GM18499 (cell line): ENCODE results near the gene HEXA.
"Not testable (repeated sequence)": the region's sequence is repeated elsewhere in the genome, so short reads cannot be mapped to it uniquely, and the experiment has no call there.

Source experiments
- ATAC-seq: cut with Tn5 transposase; IDR thresholded peaks from one replicate; pipeline ENCODE4 v1.9.1; 2021; ENCODE audit warnings: moderate number of reproducible peaks; ENCODE audit not compliant: insufficient read depth, unreplicated experiment

HEXA gene

DNA sequence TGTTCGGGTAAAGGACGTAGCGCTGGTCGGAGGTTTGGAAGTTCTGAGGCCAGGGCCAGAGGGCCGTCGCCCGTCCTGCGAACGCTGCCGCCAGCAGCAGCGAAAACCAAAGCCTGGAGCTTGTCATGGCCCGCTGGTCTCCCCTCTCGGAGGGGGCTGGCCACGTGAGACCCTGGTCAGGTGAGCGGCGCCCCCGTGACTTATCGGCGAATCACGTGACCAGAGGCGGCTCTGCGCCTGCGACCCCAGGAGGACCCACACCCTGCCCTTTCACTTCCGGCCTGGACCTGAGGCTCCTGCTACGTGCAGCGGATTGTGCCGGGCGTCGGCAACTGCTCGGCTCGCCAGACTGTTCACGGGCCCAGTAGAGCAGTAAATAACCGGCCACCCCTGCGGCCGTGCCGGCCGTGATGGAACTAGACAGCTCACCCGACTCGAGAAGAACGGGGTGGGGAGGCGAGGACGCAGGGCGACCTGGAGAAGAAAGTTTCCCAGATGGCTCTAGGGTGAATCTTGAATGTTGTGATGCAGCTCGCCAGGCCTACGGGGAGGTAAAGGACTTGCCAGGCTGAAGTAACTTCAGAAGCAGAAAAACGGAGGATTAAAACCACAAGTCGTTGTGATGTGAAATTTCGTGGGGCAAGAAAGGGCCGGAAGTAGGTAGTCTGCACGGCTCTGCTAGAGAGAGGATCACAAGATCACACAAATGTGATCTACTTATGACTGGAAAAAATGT lies at the start of gene HEXA:
HEXA (minus strand) TSS at position 169 of the 736 bp plus-strand sequence; CDS start at position 127, 42 bp downstream.
- peak; percentile 51 for ATAC-seq

- no peak for ATAC-seq
These were observed 47.4 kb upstream of the HEXA start for GRCh38 chr15:72423256-72423655.

- no peak for ATAC-seq
These were observed 45.7 kb upstream of the HEXA start for GRCh38 chr15:72421484-72421883.

DNA sequence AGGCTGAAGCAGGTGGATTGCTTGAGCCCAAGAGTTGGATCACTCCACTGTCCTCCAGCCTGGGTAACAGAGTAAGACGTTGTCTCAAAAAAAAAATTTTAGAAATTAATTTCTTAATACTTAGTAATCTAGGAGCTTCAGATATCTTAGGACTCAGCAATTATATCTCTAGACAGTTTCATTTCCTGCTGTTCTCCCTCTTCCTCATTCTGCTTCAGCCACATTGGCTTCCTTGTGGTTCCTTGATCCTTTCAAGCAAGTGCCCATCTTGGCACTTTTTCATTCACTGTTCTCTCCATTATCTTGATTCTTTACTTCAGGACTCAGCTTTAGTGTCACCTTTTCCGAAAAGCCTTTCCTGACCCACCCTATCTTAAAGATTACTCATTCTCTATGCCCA lies 44.8 kb upstream of the HEXA start:
- no peak for ATAC-seq

DNA sequence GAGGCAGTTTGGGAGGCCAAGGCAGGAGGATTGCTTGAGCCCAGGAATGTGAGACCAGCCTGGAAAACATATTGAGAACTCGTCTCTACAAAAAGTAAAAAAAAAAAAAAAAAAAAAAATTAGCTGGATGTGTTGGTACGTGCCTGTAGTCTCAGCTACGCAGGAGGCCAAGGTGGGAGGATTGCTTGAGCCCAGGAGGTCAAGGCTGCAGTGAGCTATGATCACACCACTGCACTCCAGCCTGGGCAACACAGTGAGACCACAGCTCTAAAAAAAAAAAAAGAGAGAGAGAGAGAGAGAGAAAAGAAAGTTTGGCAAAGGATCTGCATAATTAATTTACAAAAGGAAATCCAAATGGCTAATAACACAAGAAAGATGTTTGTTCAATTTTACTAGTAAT lies 44.0 kb upstream of the HEXA start:
- ATAC-seq: not testable (repeated sequence)

GRCh38 chr15:72415304-72415703 lies 39.5 kb upstream of the HEXA start:
- no peak for ATAC-seq

GRCh38 chr15:72413337-72413736 lies 37.5 kb upstream of the HEXA start:
- not testable (repeated sequence) for ATAC-seq

DNA sequence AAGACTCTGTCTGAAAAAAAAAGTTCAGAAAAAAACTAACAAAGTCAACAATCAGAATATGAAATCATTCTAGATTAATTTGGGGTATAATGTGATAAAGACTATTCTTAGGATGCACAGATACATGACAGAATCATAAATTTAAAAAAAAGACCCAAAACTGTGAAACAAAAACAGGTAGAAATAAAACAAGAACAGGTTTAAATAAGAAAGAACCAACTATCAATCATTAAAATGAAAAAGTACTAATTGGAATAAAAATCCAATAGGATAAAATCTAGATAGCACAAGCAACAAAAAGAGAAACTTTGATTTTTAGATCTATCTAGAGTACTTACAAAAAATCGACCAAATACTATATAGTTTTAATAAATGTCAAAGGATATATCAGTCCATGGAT lies 35.7 kb upstream of the HEXA start:
- ATAC-seq: no peak

- no peak for ATAC-seq
These were observed 35.3 kb upstream of the HEXA start for GRCh38 chr15:72411111-72411510.

- no peak for ATAC-seq
These were observed 31.1 kb upstream of the HEXA start for GRCh38 chr15:72406936-72407335.

DNA sequence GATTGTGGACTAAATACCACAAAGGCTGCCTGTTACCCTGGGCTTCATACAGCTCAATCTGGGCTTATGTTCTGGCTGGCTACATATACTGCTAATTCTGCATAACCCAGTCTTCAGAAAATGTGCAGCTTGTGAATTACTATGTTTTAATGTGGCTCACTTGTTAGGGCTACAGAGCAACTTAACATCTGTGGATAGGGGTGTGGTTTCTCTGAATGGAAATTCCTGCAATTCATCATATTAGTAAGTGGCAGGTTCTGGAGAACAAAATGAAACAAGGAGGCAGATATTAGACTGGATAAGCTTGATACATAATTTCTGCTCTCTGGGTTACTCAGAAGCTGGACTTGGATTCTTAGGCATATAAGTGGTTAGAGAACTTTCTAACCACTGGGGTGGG lies 29.0 kb upstream of the HEXA start:
- ATAC-seq: no peak

DNA sequence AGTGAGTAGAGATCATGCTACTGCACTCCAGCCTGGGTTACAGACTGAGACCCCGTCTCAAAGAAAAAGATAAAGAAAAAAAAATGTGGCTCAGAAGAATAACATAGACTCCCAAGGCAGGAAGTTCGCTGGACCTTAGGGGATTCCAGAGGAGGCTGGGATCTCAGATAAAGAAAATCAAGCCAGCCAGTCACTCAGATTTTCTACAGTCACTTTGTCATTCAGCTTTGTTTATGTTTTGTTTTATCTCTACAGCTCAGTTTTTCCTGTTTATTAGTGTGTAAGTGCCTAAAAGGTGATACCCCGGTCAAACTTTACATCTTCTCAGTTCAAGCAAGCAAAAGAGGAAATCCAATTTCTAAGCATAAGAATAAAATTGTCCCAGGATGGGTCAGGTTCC lies 28.5 kb upstream of the HEXA start:
- no peak for ATAC-seq

- ATAC-seq: no peak
These were observed 26.9 kb upstream of the HEXA start for GRCh38 chr15:72402726-72403125.

DNA sequence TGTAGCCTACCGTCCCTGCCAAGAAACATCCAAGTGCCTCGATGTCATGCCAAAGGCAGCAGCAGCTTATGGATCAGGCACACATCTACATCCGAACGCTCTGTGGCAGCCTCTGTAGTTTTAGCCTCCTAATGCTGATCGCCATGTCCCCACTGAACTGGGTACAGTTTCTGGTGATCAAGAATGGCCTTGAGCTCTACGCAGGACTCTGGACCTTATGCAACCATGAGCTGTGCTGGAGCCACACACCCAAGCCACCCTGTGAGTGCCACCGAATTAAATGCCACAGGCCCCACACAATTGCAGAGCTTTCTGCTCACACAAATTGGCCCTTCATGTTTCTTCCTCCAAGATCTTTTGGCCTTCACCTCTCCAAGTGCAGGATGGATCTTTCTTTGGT lies 22.8 kb upstream of the HEXA start:
- ATAC-seq: no peak

- ATAC-seq: no peak
These were observed 22.2 kb upstream of the HEXA start, which contains the start of gene TMEM202 for GRCh38 chr15:72397796-72398588. Gene TMEM202 (plus strand): TSS chr15:72398305. CDS start chr15:72398327, 22 bp downstream.

DNA sequence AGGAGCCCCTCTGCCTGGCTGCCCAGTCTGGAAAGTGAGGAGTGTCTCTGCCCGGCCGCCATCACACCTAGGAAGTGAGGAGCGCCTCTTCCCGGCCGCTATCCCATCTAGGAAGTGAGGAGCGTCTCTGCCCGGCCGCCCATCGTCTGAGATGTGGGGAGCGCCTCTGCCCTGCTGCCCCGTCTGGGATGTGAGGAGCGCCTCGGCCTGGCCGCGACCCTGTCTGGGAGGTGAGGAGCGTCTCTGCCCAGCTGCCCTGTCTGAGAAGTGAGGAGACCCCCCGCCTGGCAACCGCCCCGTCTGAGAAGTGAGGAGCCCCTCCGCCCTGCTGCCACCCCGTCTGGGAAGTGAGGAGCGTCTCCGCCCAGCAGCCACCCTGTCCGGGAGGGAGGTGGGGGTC lies 20.5 kb upstream of the HEXA start:
- not testable (repeated sequence) for ATAC-seq

GRCh38 chr15:72389231-72389630 lies 13.4 kb upstream of the HEXA start:
- no peak for ATAC-seq

DNA sequence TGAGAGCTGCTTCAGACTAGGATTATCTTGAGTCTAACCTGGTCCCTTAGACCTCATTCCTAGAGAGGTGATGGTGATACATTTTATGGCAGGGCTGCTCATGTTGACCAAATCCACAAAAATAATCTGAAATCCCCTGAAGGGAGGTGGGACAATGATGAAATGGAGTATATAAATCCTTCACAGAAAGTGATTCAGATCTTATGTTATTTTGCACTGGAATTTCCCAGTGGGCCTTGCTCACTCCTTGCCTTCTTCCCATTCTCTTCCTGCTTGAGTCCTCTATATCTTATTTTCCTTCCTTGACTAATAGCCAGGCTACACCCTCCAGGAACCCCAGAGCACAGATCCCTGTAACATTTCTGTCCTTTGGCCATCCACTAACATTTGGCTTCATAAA lies 11.9 kb upstream of the HEXA start:
- ATAC-seq: no peak

GRCh38 chr15:72382146-72382545 lies 6.3 kb upstream of the HEXA start:
- ATAC-seq: no peak

DNA sequence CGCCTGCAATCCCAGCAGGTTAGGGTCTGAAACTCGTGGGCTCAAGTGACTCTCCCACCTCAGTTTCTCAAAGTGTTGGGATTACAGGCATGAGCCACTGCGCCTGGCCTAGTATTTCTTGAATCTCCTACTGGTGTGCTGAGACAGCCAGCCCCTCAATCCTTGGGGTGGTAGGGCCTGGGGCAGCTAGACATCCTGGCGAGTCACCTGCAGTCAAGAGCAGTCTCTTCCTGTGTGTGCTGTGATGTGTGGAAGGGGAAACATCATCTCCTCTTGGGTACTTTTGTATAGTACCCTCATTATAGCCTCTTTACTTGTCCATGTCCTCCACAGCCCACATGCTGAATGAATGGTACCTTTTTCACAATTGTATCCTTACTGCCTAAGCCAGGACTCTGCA lies 4.9 kb upstream of the HEXA start:
- no peak for ATAC-seq

GRCh38 chr15:72379856-72380430 lies 4.1 kb upstream of the HEXA start:
- no peak for ATAC-seq
